Activated naive CD4-positive, alpha-beta T cell treated with anti-CD3 and anti-CD28 coated beads for 36 hours (primary cell): ENCODE data around the gene CD226. TPM values are rescaled to one million over a fixed set of nuclear protein-coding genes. Genes with fewer than 3 reads are reported as not detected.
"Not testable (repeated sequence)": the region's sequence is repeated elsewhere in the genome, so short reads cannot be mapped to it uniquely, and the experiment has no call there.

Experiments used
- CTCF ChIA-PET: fragments of 350-600 bp; sonication (Branson Sonifier 250); formaldehyde crosslinking; loops from one replicate; lab custom pipeline; 2021; ENCODE audit warnings: antibody characterized with exemption; lab: Charles Lee
- DNase-seq: peaks from one replicate; pipeline ENCODE4 v3.0.0-alpha.2; 2020
- H3K27ac Mint-ChIP-seq: one replicate; pipeline ENCODE4 v1.8.0; 2021; ENCODE audit warnings: mild to moderate bottlenecking, mixed read lengths
- H3K27me3 Mint-ChIP-seq: one replicate; pipeline ENCODE4 v1.8.0; 2021; ENCODE audit warnings: low read depth, mixed read lengths
- H3K36me3 Mint-ChIP-seq: one replicate; pipeline ENCODE4 v1.8.0; 2021; ENCODE audit warnings: low read depth, mixed read lengths
- H3K4me1 Mint-ChIP-seq: one replicate; pipeline ENCODE4 v1.8.0; 2021; ENCODE audit warnings: low read depth, mixed read lengths
- H3K4me3 Mint-ChIP-seq: one replicate; pipeline ENCODE4 v1.8.0; 2021; ENCODE audit warnings: mild to moderate bottlenecking, moderate library complexity, mixed read lengths
- H3K9me3 Mint-ChIP-seq: one replicate; pipeline ENCODE4 v1.8.0; 2021; ENCODE audit warnings: mixed read lengths
- intact Hi-C: fragments of 100-400 bp; cut with micrococcal nuclease; formaldehyde crosslinking; loops from one replicate; pipeline ENCODE4 v1.15.1; 2023
- total RNA-seq, 2 experiments: library from RNA; stranded (reverse); gene quantifications; one replicate each; pipeline ENCODE4 v1.2.3, GENCODE V29; 2021

The CD226 gene
- total RNA-seq, 2 experiments from 2014 or later: 19.4 to 19.9 TPM

GRCh38 chr18:69882965-69883668, 64.6 kb downstream of the CD226 start:
- Mint-ChIP-seq H3K9me3 (peaks cover 1% of the 10 kb centered on the region), H3K27me3 (no peaks in the 10 kb centered on the region), H3K4me1 (peaks cover 37% of the 10 kb centered on the region), H3K4me3 (no peak overlapping the region), H3K36me3 (peaks cover 18% of the 10 kb centered on the region), H3K27ac (peak overlapping the region; percentile 26)
- CTCF ChIA-PET: interaction anchor here (0.7 to 1.2 kb wide), 3 partner anchors 11 to 203 kb away, joined by 3 read pairs; no protein-coding TSS in a partner anchor
- no peak for DNase-seq
- intact Hi-C loops: loop anchor here (1.0 kb wide), 1 partner anchor 13 kb away; no protein-coding TSS in a partner anchor

GRCh38 chr18:69880083-69880482, 67.6 kb downstream of the CD226 start:
- CTCF ChIA-PET: no interaction called here
- Mint-ChIP-seq H3K27ac (no peak overlapping the region), H3K27me3 (no peaks in the 10 kb centered on the region), H3K9me3 (peaks cover 1% of the 10 kb centered on the region), H3K4me3 (no peak overlapping the region), H3K36me3 (peaks cover 19% of the 10 kb centered on the region), H3K4me1 (peaks cover 25% of the 10 kb centered on the region)
- intact Hi-C loops: no loop called here
- no peak for DNase-seq

- Mint-ChIP-seq H3K36me3 (peaks cover 21% of the 10 kb centered on the region), H3K4me1 (peaks cover 18% of the 10 kb centered on the region)
- intact Hi-C loops, H3K27me3 Mint-ChIP-seq, H3K4me3 Mint-ChIP-seq, H3K9me3 Mint-ChIP-seq, H3K27ac Mint-ChIP-seq, CTCF ChIA-PET, DNase-seq: not testable (repeated sequence)
Observed at GRCh38 chr18:69879051-69879450, 68.6 kb downstream of the CD226 start.

- peaks cover 23% of the 10 kb centered on the region for H3K36me3 Mint-ChIP-seq
- intact Hi-C loops: no loop called here
- CTCF ChIA-PET: no interaction called here
- H3K4me1 Mint-ChIP-seq: peaks cover 14% of the 10 kb centered on the region
- H3K27ac Mint-ChIP-seq: no peak overlapping the region
- peaks cover 1% of the 10 kb centered on the region for H3K9me3 Mint-ChIP-seq
- H3K4me3 Mint-ChIP-seq: no peak overlapping the region
- no peak for DNase-seq
- no peaks in the 10 kb centered on the region for H3K27me3 Mint-ChIP-seq
Observed at GRCh38 chr18:69878213-69878933, 69.3 kb downstream of the CD226 start.

GRCh38 chr18:69876490-69876889, 71.2 kb downstream of the CD226 start:
- peaks cover 5% of the 10 kb centered on the region for H3K4me1 Mint-ChIP-seq
- intact Hi-C loops: no loop called here
- DNase-seq: no peak
- H3K27me3 Mint-ChIP-seq: no peaks in the 10 kb centered on the region
- H3K27ac Mint-ChIP-seq: no peak overlapping the region
- H3K4me3 Mint-ChIP-seq: no peak overlapping the region
- H3K36me3 Mint-ChIP-seq: peaks cover 24% of the 10 kb centered on the region
- H3K9me3 Mint-ChIP-seq: peaks cover 1% of the 10 kb centered on the region
- CTCF ChIA-PET: no interaction called here

- Mint-ChIP-seq H3K4me3 (no peak overlapping the region), H3K36me3 (peaks cover 25% of the 10 kb centered on the region), H3K27ac (no peak overlapping the region), H3K27me3 (no peaks in the 10 kb centered on the region), H3K9me3 (no peaks in the 10 kb centered on the region), H3K4me1 (peaks cover 5% of the 10 kb centered on the region)
- CTCF ChIA-PET: no interaction called here
- intact Hi-C loops: no loop called here
- DNase-seq: no peak
Observed at GRCh38 chr18:69874058-69874457, 73.6 kb downstream of the CD226 start.

GRCh38 chr18:69872661-69873060, 75.0 kb downstream of the CD226 start:
- no peak for DNase-seq
- intact Hi-C loops: no loop called here
- no peak overlapping the region for H3K27ac Mint-ChIP-seq
- H3K36me3 Mint-ChIP-seq: peaks cover 22% of the 10 kb centered on the region
- peaks cover 5% of the 10 kb centered on the region for H3K4me1 Mint-ChIP-seq
- H3K27me3 Mint-ChIP-seq: no peaks in the 10 kb centered on the region
- no peaks in the 10 kb centered on the region for H3K9me3 Mint-ChIP-seq
- no peak overlapping the region for H3K4me3 Mint-ChIP-seq
- CTCF ChIA-PET: interaction anchor here (0.6 kb wide), 2 partner anchors 10 to 30 kb away, joined by 3 read pairs; no protein-coding TSS in a partner anchor

- Mint-ChIP-seq H3K4me1 (peaks cover 3% of the 10 kb centered on the region), H3K9me3 (no peaks in the 10 kb centered on the region), H3K27me3 (no peaks in the 10 kb centered on the region), H3K36me3 (peaks cover 19% of the 10 kb centered on the region), H3K4me3 (no peak overlapping the region), H3K27ac (no peak overlapping the region)
- intact Hi-C loops: no loop called here
- CTCF ChIA-PET: no interaction called here
- DNase-seq: no peak
Observed at GRCh38 chr18:69871363-69871762, 76.3 kb downstream of the CD226 start.

- intact Hi-C loops: no loop called here
- CTCF ChIA-PET: no interaction called here
- Mint-ChIP-seq H3K36me3 (peaks cover 21% of the 10 kb centered on the region), H3K27ac (no peak overlapping the region), H3K9me3 (no peaks in the 10 kb centered on the region), H3K27me3 (no peaks in the 10 kb centered on the region), H3K4me3 (no peak overlapping the region), H3K4me1 (peaks cover 3% of the 10 kb centered on the region)
- no peak for DNase-seq
Observed at GRCh38 chr18:69870736-69871135, 76.9 kb downstream of the CD226 start.

- H3K4me1 Mint-ChIP-seq: peaks cover 5% of the 10 kb centered on the region
- H3K27ac Mint-ChIP-seq: no peak overlapping the region
- H3K4me3 Mint-ChIP-seq: no peak overlapping the region
- intact Hi-C loops: no loop called here
- H3K27me3 Mint-ChIP-seq: no peaks in the 10 kb centered on the region
- CTCF ChIA-PET: interaction anchor here (0.5 kb wide), 1 partner anchor 292 kb away, joined by 3 read pairs; no protein-coding TSS in a partner anchor
- no peaks in the 10 kb centered on the region for H3K9me3 Mint-ChIP-seq
- H3K36me3 Mint-ChIP-seq: peaks cover 38% of the 10 kb centered on the region
- DNase-seq: no peak
Observed at GRCh38 chr18:69866212-69866611, 81.5 kb downstream of the CD226 start.

GRCh38 chr18:69865776-69866175, 81.9 kb downstream of the CD226 start:
- H3K4me3 Mint-ChIP-seq: no peak overlapping the region
- no peaks in the 10 kb centered on the region for H3K9me3 Mint-ChIP-seq
- no peak overlapping the region for H3K27ac Mint-ChIP-seq
- H3K27me3 Mint-ChIP-seq: no peaks in the 10 kb centered on the region
- intact Hi-C loops: no loop called here
- H3K36me3 Mint-ChIP-seq: peaks cover 34% of the 10 kb centered on the region
- CTCF ChIA-PET: interaction anchor here (1.4 kb wide), 1 partner anchor 36 kb away, joined by 3 read pairs; no protein-coding TSS in a partner anchor
- H3K4me1 Mint-ChIP-seq: peaks cover 5% of the 10 kb centered on the region
- DNase-seq: no peak

GRCh38 chr18:69864802-69865201, 82.9 kb downstream of the CD226 start:
- CTCF ChIA-PET: interaction anchor here (1.4 kb wide), 1 partner anchor 37 kb away, joined by 3 read pairs; no protein-coding TSS in a partner anchor
- intact Hi-C loops, H3K27ac Mint-ChIP-seq: not testable (repeated sequence)

More at GRCh38 chr18:69864802-69865201, 82.9 kb downstream of the CD226 start:
- H3K4me1 Mint-ChIP-seq, H3K27me3 Mint-ChIP-seq, H3K4me3 Mint-ChIP-seq, H3K9me3 Mint-ChIP-seq, DNase-seq: not testable (repeated sequence)
- peaks cover 36% of the 10 kb centered on the region for H3K36me3 Mint-ChIP-seq
